CD1c-positive myeloid dendritic cell (primary cell): Measurements from ENCODE around the gene GARS1.

Experiments
- DNase-seq: peaks from one replicate; pipeline ENCODE4 v3.0.0-alpha.2; 2016; ENCODE audit errors: extremely low spot score

The GARS1 gene

GRCh38 chr7:30681815-30682211 is 87.1 kb downstream of the GARS1 start:
- DNase-seq, result no peak

GRCh38 chr7:30682212-30683083 is 87.8 kb downstream of the GARS1 start, which contains the start of gene CRHR2:
Gene CRHR2, minus strand, starts transcription at chr7:30682456. Its CDS starts 176 bp downstream, at chr7:30682280.
- DNase-seq, result no peak

GRCh38 chr7:30683306-30683705 is 88.6 kb downstream of the GARS1 start:
- DNase-seq, result no peak
